ENCODE data around the gene TSPAN9.

Gene TSPAN9

GRCh38 chr12:3117144-3117581, 40.0 kb downstream of the TSPAN9 start:
- no peak for TF ChIP-seq EZH2 (IDR thresholded peaks at IDR 0.05; ENCODE audit: borderline replicate concordance, low read length)
- Histone ChIP-seq H2AFZ (ENCODE audit: low read length) (no peak overlapping the region), H3K36me3 (ENCODE audit: insufficient read depth, low read length) (no peaks in the 10 kb centered on the region), H3K9me3 (ENCODE audit: low read length) (no peaks in the 10 kb centered on the region), H3K4me1 (ENCODE audit: insufficient read depth, low read length, severe bottlenecking) (no peaks in the 10 kb centered on the region), H4K20me1 (ENCODE audit: insufficient read depth, low read length) (no peaks in the 10 kb centered on the region), H3K4me2 (ENCODE audit: low read length) (no peak overlapping the region), H3K27me3 (ENCODE audit: insufficient read depth, low read length) (peaks cover 19% of the 10 kb centered on the region; the same call in 1 of the 2 replicates), H3K9me2 (ENCODE audit: low read depth, low read length) (no peaks in the 10 kb centered on the region), H3K4me3 (ENCODE audit: low read depth, low read length, poor library complexity, severe bottlenecking) (no peak overlapping the region), H3K79me2 (ENCODE audit: insufficient read depth, low read length) (no peaks in the 10 kb centered on the region), H3K27ac (ENCODE audit: low read depth, low read length, poor library complexity, severe bottlenecking) (no peak overlapping the region), H3K9ac (ENCODE audit: low read length) (no peak overlapping the region), H3F3A (ENCODE audit: insufficient read depth, low read length) (no peaks in the 10 kb centered on the region)

- no peaks in the 10 kb centered on the region for H3K4me1 ChIP-seq (ENCODE audit: insufficient read depth, low read length, severe bottlenecking)
- no peak overlapping the region for H3K4me3 ChIP-seq (ENCODE audit: low read depth, low read length, poor library complexity, severe bottlenecking)
- H3K36me3 ChIP-seq (ENCODE audit: insufficient read depth, low read length) = no peaks in the 10 kb centered on the region
- H3K79me2 ChIP-seq (ENCODE audit: insufficient read depth, low read length) = no peaks in the 10 kb centered on the region
- no peak overlapping the region for H3K27ac ChIP-seq (ENCODE audit: low read depth, low read length, poor library complexity, severe bottlenecking)
- no peak for TF ChIP-seq CTCF (IDR thresholded peaks at IDR 0.05; ENCODE audit: low read length)
- no peak for TF ChIP-seq EZH2 (IDR thresholded peaks at IDR 0.05; ENCODE audit: borderline replicate concordance, low read length)
- H3K9me3 ChIP-seq (ENCODE audit: low read length) = no peaks in the 10 kb centered on the region
- no peaks in the 10 kb centered on the region for H4K20me1 ChIP-seq (ENCODE audit: insufficient read depth, low read length)
- no peaks in the 10 kb centered on the region for H3K9me2 ChIP-seq (ENCODE audit: low read depth, low read length)
- H2AFZ ChIP-seq (ENCODE audit: low read length) = no peak overlapping the region
- no peaks in the 10 kb centered on the region for H3F3A ChIP-seq (ENCODE audit: insufficient read depth, low read length)
- H3K9ac ChIP-seq (ENCODE audit: low read length) = no peak overlapping the region
- no peak overlapping the region for H3K4me2 ChIP-seq (ENCODE audit: low read length)
- H3K27me3 ChIP-seq (ENCODE audit: insufficient read depth, low read length) = peaks cover 19% of the 10 kb centered on the region; the same call in 1 of the 2 replicates
These were observed 40.4 kb downstream of the TSPAN9 start for GRCh38 chr12:3117591-3118015.

- Histone ChIP-seq H3K4me1 (ENCODE audit: insufficient read depth, low read length, severe bottlenecking) (no peaks in the 10 kb centered on the region), H3K9me3 (ENCODE audit: low read length) (no peaks in the 10 kb centered on the region), H3K9ac (ENCODE audit: low read length) (no peak overlapping the region), H3F3A (ENCODE audit: insufficient read depth, low read length) (no peaks in the 10 kb centered on the region), H3K4me3 (ENCODE audit: low read depth, low read length, poor library complexity, severe bottlenecking) (no peak overlapping the region), H2AFZ (ENCODE audit: low read length) (no peak overlapping the region), H4K20me1 (ENCODE audit: insufficient read depth, low read length) (no peaks in the 10 kb centered on the region), H3K27me3 (ENCODE audit: insufficient read depth, low read length) (peaks cover 15% of the 10 kb centered on the region; the same call in 1 of the 2 replicates), H3K9me2 (ENCODE audit: low read depth, low read length) (no peaks in the 10 kb centered on the region), H3K36me3 (ENCODE audit: insufficient read depth, low read length) (no peaks in the 10 kb centered on the region), H3K79me2 (ENCODE audit: insufficient read depth, low read length) (no peaks in the 10 kb centered on the region), H3K27ac (ENCODE audit: low read depth, low read length, poor library complexity, severe bottlenecking) (no peak overlapping the region), H3K4me2 (ENCODE audit: low read length) (no peak overlapping the region)
- TF ChIP-seq EZH2 (IDR thresholded peaks at IDR 0.05; ENCODE audit: borderline replicate concordance, low read length) = no peak
- TF ChIP-seq CTCF (IDR thresholded peaks at IDR 0.05; ENCODE audit: low read length) = no peak
These were observed 42.1 kb downstream of the TSPAN9 start for GRCh38 chr12:3119192-3119755.

All from OCI-LY1 (cell line).